ENCODE measurements around the gene KMT5B.

DNA sequence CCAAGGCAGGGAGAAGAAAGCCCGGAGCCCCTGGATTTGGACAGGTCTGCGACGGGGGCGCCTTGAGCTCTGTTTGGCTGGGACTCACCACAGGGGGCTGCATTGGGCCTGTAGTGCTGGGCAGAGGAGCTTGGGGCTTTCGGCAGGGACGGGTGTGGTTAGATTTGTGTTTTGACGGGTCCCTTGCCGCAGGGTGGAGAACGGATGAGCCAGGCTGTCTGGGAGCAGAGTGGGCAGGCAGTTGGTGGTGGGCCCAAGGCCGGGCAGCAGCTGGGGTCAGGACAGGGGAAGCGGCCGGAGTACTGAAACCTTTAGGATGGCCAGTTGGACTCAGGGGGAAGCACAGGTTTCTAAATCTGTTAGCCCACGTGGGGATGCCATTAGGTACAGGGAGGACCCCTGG is 45.3 kb upstream of the KMT5B start:
- TF ChIP-seq FOXM1 (CRISPR knock-in tag; IDR thresholded peaks at IDR 0.05) (no peak), ZMAT3 (CRISPR knock-in tag; conservative IDR thresholded peaks at IDR 0.05) (no peak), YY1 (IDR thresholded peaks at IDR 0.05; ENCODE audit: insufficient read depth, insufficient replicate concordance, low read depth, low read length) (no peak), IKZF1 (IDR thresholded peaks at IDR 0.05) (no peak), ZNF780A (CRISPR knock-in tag; IDR thresholded peaks at IDR 0.05) (no peak), CBFB (CRISPR knock-in tag; IDR thresholded peaks at IDR 0.05) (no peak), MYNN (CRISPR knock-in tag; IDR thresholded peaks at IDR 0.05; ENCODE audit: low read depth) (no peak), KDM5A (IDR thresholded peaks at IDR 0.05; ENCODE audit: borderline replicate concordance, low read length) (no peak), ZNF773 (CRISPR knock-in tag; IDR thresholded peaks at IDR 0.05; ENCODE audit: borderline replicate concordance) (no peak)
- TF ChIP-seq, protein P1, sequence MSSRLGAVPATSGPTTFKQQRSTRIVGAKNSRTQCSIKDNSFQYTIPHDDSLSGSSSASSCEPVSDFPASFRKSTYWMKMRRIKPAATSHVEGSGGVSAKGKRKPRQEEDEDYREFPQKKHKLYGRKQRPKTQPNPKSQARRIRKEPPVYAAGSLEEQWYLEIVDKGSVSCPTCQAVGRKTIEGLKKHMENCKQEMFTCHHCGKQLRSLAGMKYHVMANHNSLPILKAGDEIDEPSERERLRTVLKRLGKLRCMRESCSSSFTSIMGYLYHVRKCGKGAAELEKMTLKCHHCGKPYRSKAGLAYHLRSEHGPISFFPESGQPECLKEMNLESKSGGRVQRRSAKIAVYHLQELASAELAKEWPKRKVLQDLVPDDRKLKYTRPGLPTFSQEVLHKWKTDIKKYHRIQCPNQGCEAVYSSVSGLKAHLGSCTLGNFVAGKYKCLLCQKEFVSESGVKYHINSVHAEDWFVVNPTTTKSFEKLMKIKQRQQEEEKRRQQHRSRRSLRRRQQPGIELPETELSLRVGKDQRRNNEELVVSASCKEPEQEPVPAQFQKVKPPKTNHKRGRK (CRISPR knock-in tag; IDR thresholded peaks at IDR 0.05): no peak
- TF ChIP-seq, protein P2, sequence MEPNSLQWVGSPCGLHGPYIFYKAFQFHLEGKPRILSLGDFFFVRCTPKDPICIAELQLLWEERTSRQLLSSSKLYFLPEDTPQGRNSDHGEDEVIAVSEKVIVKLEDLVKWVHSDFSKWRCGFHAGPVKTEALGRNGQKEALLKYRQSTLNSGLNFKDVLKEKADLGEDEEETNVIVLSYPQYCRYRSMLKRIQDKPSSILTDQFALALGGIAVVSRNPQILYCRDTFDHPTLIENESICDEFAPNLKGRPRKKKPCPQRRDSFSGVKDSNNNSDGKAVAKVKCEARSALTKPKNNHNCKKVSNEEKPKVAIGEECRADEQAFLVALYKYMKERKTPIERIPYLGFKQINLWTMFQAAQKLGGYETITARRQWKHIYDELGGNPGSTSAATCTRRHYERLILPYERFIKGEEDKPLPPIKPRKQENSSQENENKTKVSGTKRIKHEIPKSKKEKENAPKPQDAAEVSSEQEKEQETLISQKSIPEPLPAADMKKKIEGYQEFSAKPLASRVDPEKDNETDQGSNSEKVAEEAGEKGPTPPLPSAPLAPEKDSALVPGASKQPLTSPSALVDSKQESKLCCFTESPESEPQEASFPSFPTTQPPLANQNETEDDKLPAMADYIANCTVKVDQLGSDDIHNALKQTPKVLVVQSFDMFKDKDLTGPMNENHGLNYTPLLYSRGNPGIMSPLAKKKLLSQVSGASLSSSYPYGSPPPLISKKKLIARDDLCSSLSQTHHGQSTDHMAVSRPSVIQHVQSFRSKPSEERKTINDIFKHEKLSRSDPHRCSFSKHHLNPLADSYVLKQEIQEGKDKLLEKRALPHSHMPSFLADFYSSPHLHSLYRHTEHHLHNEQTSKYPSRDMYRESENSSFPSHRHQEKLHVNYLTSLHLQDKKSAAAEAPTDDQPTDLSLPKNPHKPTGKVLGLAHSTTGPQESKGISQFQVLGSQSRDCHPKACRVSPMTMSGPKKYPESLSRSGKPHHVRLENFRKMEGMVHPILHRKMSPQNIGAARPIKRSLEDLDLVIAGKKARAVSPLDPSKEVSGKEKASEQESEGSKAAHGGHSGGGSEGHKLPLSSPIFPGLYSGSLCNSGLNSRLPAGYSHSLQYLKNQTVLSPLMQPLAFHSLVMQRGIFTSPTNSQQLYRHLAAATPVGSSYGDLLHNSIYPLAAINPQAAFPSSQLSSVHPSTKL (CRISPR knock-in tag; IDR thresholded peaks at IDR 0.05): no peak

Measured in HepG2 (cell line).